ENCODE data around the gene DPH2. TPM values are rescaled to one million over a fixed set of nuclear protein-coding genes. Genes with fewer than 3 reads are reported as not detected.

The DPH2 gene
- total and polyA plus RNA-seq, 12 donors, result 12.0 to 48.0 (median 24.5) TPM

- peaks cover 9 to 19% of the 10 kb centered on the region in 2 donors for H3K4me1 ChIP-seq (replicated peaks in 1 of 2)
- no peaks in the 10 kb centered on the region for H3K9me3 ChIP-seq (replicated peaks in 1 of 3)
- no peak overlapping the region for H3K4me3 ChIP-seq
- TF ChIP-seq CTCF (IDR thresholded peaks at IDR 0.05) (no peak), POLR2A (IDR thresholded peaks at IDR 0.05) (no peak)
- peak in 1 of 7 donors; percentile 88 for DNase-seq
- peaks cover 0 to 22% of the 10 kb centered on the region in 2 donors for H3K36me3 ChIP-seq (replicated peaks in 1 of 2)
- intact Hi-C loops (cut with DNase I), result no loop called here
- H3K27ac ChIP-seq, result peak overlapping the region in 1 of 5 donors; percentile 42
- WGBS, 4 donors, result 55 to 80% (median 60%) methylated on average over 5 to 8 of the region's 8 CpGs
- H3K27me3 ChIP-seq, result no peaks in the 10 kb centered on the region
These were observed 17.0 kb upstream of the DPH2 start for GRCh38 chr1:43952731-43953346.

- Histone ChIP-seq H3K27ac (no peak overlapping the region), H3K36me3 (replicated peaks in 1 of 2) (peaks cover 0 to 27% of the 10 kb centered on the region in 2 donors), H3K9me3 (replicated peaks in 1 of 3) (no peaks in the 10 kb centered on the region), H3K4me1 (replicated peaks in 1 of 2) (peaks cover 3 to 14% of the 10 kb centered on the region in 2 donors), H3K4me3 (no peak overlapping the region), H3K27me3 (no peaks in the 10 kb centered on the region)
- intact Hi-C loops (cut with DNase I), result no loop called here
- DNase-seq, result no peak
- WGBS, 4 donors, result 69 to 85% (median 79%) methylated on average over 3 of the region's 3 CpGs
- TF ChIP-seq CTCF (IDR thresholded peaks at IDR 0.05), result no peak
- no peak for TF ChIP-seq POLR2A (IDR thresholded peaks at IDR 0.05)
These were observed 16.4 kb upstream of the DPH2 start for GRCh38 chr1:43953361-43953760.

DNA sequence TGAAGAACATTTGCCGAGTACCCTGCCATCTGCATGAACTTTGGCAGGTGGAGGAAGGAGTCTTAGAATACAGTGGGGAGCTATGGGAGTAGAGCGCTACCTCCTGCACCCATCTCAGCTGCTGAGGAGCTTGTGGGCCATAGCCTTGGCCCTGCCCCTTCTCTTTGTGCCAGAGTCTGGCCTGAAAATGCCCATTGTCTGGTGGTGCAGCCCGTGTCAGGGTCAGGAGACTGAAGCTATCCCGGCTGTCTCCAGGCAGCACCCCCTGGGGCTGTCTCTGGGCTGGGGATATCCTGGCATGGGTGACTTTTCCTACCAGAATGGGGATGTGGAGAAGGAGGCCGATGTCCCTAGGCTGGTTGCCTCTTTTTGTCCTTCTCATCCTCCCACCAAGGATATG is 15.8 kb upstream of the DPH2 start:
- H3K27ac ChIP-seq, result no peak overlapping the region
- intact Hi-C loops (cut with DNase I), result no loop called here
- DNase-seq, result no peak
- H3K4me1 ChIP-seq (replicated peaks in 1 of 2), result peaks cover 0 to 10% of the 10 kb centered on the region in 2 donors
- WGBS, 4 donors, result 57 to 70% (median 64%) methylated on average over 4 to 5 of the region's 5 CpGs
- no peaks in the 10 kb centered on the region for H3K27me3 ChIP-seq
- no peak overlapping the region for H3K4me3 ChIP-seq
- no peak for TF ChIP-seq POLR2A (IDR thresholded peaks at IDR 0.05)
- no peak for TF ChIP-seq CTCF (IDR thresholded peaks at IDR 0.05)
- H3K36me3 ChIP-seq (replicated peaks in 1 of 2), result peaks cover 0 to 34% of the 10 kb centered on the region in 2 donors
- H3K9me3 ChIP-seq (replicated peaks in 1 of 3), result no peaks in the 10 kb centered on the region

- H3K4me1 ChIP-seq (replicated peaks in 1 of 2), result peaks cover 0 to 10% of the 10 kb centered on the region in 2 donors
- H3K4me3 ChIP-seq, result no peak overlapping the region
- DNase-seq, result no peak
- H3K27me3 ChIP-seq, result no peaks in the 10 kb centered on the region
- WGBS, 4 donors, result 94 to 100% (median 97%) methylated on average over 7 to 8 of the region's 8 CpGs
- intact Hi-C loops (cut with DNase I), result no loop called here
- TF ChIP-seq CTCF (IDR thresholded peaks at IDR 0.05) (no peak), POLR2A (IDR thresholded peaks at IDR 0.05) (no peak)
- no peaks in the 10 kb centered on the region for H3K9me3 ChIP-seq (replicated peaks in 1 of 3)
- H3K36me3 ChIP-seq (replicated peaks in 1 of 2), result peaks cover 0 to 47% of the 10 kb centered on the region in 2 donors
- H3K27ac ChIP-seq, result no peak overlapping the region
These were observed 13.6 kb upstream of the DPH2 start for GRCh38 chr1:43956234-43956633.

All from adrenal gland (tissue), 12 donors.